GM12891 (cell line): ENCODE data around the gene KIAA1958.

Source experiments
- PAX5 ChIP-seq: IDR thresholded peaks from 2 replicates; pipeline ENCODE4 v1.6.1; 2011; ENCODE audit warnings: low read length, moderate library complexity, mild to moderate bottlenecking; ENCODE audit not compliant: insufficient read depth, severe bottlenecking
- POLR2A ChIP-seq: IDR thresholded peaks from 2 replicates; pipeline ENCODE4 v1.6.1; 2011; ENCODE audit warnings: low read depth, low read length, control low read depth
- POLR2AphosphoS5 ChIP-seq: IDR thresholded peaks from 2 replicates; pipeline ENCODE4 v1.6.1; 2011; ENCODE audit warnings: low read depth, low read length, control low read depth
- SPI1 ChIP-seq: IDR thresholded peaks from 2 replicates; pipeline ENCODE4 v1.6.1; 2011; ENCODE audit warnings: low read depth, low read length, control low read depth
- TAF1 ChIP-seq: IDR thresholded peaks from 2 replicates; pipeline ENCODE4 v1.6.1; 2011; ENCODE audit warnings: low read depth, low read length, control low read depth

DNA sequence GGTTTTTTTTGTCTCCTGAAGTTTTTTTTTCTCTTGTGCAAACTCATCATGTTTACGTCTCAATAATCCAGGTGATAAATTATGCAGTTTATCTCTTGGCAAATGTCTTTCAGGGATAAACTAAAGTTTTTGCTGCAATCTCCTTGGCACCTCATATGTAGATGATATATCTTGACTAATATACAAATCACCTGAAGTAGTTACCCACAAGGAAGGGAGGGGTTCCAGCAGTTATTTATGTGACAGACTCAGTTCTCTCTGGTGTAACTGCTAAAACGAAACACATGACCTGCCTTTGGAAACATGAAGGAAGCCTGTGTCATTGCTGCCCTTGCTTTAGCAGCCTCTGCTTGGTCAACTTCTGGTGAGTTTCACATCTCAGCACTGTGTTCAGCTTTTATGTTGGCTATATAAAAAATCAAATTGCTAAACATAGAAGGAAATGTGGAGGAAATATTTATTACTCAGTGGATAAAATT lies 39.3 kb upstream of the KIAA1958 start:
- no peak for TF ChIP-seq TAF1
- TF ChIP-seq POLR2A: no peak
- no peak for TF ChIP-seq POLR2AphosphoS5
- no peak for TF ChIP-seq SPI1
- TF ChIP-seq PAX5: no peak
